Activated CD4-positive, alpha-beta T cell treated with anti-CD3 and anti-CD28 coated beads, Interleukin-2, amount 50 U/mL, for 48 hours (primary cell): ENCODE results near the gene ARMC3.

Source experiments
- DNase-seq, 2 experiments: peaks; one replicate each; pipeline ENCODE4 v3.0.0-alpha.2; 2020

Gene ARMC3

DNA sequence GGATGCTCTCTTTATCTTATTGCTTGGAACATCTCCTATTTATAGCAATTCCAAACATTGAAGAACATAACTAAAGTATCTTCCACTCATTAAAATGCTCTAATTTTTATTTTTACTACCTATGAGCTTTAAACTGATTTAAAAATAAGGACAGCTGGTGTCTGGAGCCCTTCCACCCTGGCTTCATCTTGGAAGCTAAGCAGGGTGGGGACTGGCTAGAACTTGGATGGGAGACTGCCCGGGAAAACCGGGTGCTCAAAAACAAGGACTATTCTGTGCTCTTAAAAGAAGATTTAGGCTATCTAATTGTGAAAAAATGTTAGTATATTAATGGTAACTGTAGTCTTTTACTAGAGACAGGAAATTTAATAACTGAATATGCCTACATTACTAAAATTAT lies 69.2 kb downstream of the ARMC3 start:
- DNase-seq = no peak

DNA sequence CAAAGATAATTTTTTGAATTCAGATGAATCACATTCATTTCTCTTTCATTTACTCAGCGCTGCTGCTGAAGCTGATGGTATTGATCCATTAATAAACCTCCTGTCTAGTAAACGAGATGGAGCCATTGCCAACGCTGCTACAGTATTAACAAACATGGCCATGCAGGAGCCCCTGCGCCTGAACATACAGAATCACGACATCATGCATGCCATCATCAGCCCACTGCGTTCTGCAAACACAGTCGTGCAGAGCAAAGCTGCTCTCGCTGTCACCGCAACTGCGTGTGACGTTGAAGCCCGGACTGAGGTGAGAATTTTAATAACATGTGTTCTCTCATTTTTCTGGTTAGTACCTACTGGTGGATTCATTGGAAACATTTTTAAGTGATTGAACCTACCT lies 70.2 kb downstream of the ARMC3 start:
- no peak for DNase-seq

DNA sequence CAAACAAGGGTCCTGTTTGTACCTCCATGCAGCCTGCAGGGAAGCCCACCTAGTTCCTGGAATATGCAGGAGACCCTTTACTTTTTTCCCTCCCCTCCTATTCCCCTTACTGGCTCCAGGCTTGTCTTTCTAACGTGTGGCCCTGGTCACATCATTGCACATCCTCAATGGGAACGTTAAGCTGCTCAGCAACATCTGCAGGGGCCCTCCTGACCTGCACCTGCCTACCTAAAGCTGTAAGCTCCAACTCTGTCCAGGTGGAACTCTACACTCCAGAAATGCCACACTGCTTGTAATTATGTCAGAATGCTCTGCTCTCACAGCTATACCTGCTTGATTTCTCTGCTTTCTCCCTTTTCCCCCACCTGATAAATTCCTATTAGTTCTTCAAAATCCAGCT lies 72.1 kb downstream of the ARMC3 start:
- DNase-seq = no peak

DNA sequence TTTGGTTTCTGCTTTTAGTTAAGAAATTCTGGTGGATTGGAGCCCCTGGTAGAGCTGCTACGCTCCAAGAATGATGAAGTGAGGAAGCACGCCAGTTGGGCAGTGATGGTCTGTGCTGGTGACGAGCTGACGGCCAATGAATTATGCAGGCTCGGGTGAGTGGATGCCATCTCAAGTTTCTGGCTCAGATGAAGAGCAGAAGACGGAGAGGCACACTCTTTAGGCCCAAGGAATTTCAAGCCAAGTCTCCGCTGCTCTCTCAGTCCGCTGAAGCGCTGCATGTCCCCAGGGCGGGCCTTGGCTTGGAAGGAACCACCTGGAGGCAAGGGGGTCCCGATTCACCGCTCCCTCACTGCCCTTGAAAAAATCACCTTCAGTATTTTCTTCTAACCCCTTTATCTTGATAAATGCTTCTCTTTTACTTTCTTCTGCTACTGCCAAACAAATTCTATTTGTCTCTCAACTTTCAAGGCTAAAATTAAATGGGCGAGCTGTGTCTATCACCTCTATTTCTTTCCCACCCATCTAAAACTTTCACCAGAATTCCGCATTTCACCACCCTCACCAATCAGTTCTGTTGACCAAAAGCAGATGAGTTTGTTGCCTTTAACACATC lies 74.2 kb downstream of the ARMC3 start:
- no peak for DNase-seq

DNA sequence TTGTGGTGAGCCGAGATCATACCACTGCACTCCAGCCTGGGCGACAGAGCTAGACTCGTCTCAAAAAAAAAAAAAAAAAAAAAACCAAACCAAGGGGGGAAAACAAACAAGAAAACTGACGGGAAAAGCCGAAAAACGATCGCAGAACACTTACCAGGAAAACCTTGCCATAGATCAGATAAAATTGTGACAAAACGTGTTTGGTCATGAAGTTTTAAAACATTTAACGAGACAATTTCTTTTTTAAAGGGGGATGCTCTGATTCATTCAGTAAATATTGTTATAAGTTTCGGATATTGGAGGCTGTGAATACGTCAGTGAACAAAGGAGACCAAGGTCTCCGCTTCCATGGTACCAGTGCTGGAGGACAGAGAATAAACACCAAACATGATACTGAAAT lies 77.3 kb downstream of the ARMC3 start:
- no peak for DNase-seq

DNA sequence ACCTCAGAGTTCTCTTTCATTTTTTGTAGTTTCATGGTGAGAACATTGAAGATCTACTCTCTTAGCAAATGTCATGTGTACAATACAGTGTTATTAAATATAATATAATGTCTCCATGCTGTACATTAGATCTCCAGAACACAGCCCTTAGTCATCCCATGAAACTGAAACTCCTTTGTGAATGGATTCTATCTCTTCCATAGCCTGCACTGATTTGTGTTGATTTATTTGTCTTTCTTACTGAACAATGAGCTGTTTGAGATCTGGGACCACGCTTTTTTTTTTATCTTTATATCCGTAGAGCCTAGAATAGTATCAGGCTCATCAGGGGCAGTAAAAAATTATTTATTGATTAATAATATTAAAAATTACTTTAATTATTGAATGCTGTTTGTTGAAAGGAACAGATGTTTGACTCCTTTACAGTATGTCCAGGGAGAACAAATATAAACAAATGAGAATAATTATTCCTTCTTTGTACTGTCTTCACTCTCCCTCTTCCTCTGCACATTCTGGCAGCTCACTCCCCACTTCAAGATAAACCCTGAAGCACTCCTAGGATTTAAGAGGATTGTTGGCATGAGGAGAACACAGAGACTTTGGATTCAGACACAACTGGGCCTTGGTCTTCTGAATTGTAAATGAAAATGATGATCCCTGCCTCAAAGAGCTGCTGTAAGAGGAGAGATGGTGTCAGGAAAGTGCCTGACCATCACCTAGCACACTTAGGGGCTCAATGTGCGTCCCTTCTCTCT lies 85.9 kb downstream of the ARMC3 start:
- no peak for DNase-seq

DNA sequence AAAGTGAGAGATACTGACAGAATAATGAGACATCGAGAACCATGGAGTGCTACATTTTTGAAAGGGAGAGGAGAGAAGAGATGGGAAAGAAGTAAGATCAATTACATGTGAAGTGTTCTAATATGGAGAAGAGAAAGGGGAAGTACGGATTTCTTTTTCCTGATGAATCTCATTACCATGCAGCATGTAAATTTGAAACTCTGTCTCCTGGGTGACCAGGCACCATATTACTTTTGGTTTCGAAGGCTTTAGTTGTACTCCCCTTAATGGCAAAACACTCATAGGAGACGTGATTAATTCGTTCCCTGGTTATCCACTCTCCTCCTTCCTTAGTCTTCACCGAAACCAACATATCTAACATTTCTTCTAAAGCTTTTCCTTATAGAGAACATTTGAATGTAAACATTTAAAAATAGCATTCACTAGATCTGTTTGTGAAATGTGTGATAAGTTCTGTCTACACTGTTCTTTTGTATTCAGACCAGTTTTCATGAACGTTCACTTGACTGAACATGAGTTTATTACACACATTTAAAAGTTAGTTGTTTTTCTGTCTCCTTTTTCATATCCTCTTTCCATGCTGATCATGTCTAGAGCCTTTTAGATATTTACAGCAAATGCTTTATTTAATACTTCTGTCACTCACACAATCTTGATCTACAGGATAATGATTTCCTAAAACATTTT lies 87.3 kb downstream of the ARMC3 start:
- DNase-seq = no peak

DNA sequence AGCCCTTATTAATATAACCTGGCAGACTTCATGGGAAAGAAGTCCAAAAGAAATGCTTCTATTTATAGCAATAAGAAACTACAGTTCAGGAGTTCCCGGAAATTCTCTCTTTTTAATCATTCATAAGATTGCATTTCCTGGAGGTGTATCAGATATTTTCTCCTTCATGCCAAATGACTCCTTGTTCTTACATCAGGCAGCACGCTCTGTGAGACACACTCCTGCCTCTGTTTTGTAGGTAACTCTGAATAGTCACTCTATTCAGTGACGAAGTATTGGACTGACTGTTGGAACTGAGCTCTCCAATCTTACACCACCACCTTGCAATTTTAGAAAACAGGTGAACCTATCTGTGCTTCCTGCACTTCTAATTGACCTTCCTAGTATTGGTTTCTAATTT lies 88.8 kb downstream of the ARMC3 start:
- DNase-seq = no peak

DNA sequence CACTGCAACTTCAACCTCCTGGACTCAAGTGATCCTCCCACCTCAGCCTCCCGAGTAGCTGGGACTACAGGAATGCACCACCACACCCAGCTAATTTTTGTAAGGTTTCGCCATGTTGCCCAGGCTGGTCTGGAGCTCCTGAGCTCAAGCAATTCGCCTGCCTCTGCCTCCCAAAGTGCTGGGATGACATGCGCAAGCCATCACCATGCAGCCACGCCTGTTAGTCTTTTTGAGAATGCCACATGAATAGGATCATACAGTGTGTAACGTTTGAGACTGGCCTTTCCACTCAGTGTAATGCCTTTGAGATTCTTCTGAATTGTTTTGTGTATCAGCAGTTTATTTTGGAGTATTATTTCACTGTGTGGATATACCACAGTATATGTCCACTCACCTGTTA lies 91.8 kb downstream of the ARMC3 start:
- DNase-seq = no peak

DNA sequence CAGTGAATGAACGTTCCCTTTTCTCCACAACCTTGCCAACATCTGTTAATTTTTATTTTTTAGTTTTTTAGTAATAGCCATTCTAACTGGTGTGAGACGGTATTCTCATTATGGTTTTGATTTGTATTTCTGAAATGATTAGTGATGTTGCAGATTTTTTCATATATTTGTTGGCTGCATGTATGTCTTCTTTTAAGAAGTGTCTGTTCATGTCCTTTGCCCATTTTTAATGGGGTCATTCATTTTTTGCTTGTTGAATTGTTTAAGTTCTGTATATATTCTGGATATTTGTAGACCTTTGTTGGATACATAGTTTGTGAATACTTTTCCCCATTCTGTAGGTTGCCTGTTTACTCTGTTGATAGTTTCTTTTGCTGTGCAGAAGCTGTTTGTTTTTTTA lies 93.6 kb downstream of the ARMC3 start:
- no peak for DNase-seq

DNA sequence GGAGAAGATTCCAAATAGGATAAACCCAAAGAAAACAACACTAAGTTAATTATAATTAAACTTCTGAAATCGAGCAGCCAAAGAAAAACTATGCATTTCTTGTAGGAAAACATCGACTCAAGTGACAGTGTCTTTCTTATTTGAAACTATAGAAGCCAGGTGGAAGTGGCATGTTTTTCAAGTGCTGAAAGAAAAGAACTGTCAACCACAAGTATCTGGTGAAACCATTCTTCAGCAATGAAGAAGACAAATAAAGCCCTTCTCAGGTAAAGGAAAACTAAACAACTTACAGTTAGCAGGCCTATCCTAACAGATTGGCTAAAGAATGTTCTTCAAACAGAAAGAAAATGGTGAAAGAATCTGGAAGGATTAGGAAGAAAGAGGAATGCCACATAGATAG lies 96.1 kb downstream of the ARMC3 start:
- DNase-seq = no peak

DNA sequence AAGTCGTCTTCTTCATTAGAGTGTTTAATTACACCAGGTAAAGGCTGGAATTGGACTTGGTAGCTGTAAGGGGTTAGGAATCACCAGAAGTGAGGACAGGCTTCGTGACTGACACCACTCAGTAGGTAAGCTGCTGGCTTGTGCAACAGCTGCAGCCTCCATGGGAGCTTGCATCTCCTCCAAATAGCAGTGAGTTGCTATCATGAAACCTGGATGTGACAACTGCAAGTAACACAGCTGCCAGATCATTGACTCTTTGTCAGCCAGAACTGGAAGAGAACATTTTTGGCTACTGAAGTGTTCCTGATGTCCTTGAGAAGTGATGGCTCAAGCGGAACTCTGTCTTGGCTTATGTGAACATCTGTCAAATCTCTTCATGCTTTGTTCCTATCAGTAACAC lies 103.5 kb downstream of the ARMC3 start:
- no peak for DNase-seq

DNA sequence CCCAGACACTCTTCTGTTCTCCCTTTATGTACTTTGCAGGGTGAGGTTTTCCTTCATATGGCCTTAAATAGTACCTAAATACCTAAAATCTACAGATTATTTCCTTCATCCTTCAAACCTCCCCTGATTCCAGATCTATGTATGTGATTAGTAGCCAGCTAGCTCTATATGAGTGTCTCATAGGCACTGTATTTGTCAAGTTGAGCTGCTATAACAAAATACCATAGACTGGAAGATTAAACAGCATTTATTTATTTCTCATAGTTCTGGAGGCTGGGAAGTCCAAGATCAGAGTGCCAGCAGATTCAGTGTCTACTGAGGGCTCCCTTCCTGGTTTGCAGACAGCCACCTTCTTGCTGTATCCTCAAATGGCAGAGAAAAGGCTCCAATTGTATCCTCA lies 106.9 kb downstream of the ARMC3 start:
- no peak for DNase-seq

DNA sequence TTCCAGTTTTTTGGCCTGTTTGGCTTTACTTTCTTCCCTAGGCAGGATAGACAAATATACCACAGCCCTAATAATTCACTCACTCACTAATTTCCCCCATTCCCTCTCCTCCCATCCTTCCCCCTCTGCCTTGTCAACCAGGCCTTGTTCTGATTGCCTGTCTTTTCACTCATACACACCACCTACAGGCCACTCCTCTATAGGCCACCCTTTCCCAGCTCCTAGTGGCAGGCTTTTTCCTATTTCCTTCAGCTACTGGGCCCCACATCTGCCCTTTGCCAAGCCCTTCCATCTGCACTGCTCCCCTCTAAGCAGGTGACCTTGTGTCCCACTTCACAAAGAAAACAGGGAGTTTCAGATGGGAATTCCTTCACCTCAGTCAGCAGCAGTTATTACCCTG lies 107.7 kb downstream of the ARMC3 start:
- DNase-seq = no peak

DNA sequence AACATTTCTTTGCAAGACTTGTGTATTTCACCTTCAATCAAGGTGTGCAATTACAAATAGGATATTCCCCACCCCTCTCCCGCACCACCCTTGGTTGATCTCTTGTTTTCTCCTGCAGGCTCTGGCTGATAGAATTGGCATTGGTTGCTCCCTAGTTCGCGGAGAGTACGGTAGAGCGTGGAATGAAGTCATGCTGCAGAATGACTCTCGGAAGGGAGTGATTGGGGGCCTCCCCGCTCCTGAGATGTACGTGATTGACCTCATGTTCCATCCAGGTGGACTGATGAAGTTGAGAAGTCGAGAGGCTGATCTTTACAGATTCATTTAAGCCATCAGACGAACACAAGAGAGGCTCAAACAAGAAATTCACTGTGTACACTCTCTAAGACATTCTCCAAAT lies 109.3 kb downstream of the ARMC3 start:
- no peak for DNase-seq

DNA sequence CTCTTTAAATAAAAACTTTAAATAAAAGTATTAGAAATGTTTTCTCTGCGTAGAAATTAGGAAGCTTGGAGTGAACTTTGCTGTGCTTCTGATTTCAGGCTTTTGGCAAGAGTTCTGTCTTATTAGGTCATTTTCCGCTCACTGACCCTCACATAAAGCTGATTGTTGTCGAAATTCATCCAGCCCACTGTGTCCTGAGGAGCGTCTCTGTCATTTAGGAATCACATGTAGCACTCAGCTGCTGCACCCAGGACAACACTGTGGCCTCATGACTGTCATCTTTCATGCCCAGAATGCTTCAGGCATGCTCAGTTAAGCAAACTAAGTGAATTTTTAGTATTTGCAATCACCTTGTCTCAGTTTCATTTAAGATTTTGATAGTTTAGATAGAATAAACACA lies 109.7 kb downstream of the ARMC3 start:
- DNase-seq = no peak

DNA sequence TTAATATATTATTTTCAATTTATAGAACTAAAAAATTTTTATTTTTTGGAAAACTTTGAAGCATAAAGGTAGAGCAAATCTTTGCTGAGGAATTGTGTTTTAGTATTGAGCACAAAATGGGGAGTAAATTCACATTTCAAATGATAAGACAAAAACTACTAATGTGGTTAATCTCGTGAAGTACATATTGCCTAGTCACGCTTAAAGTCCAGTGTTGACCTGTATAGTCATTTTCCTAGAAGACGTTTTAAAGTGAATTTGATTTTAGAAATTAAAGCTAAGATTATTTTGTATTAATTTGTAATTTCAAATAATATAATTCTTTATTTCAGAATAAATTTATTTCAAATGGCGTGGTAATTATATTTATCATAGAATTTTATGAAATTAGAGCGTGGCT lies 110.3 kb downstream of the ARMC3 start:
- no peak for DNase-seq

DNA sequence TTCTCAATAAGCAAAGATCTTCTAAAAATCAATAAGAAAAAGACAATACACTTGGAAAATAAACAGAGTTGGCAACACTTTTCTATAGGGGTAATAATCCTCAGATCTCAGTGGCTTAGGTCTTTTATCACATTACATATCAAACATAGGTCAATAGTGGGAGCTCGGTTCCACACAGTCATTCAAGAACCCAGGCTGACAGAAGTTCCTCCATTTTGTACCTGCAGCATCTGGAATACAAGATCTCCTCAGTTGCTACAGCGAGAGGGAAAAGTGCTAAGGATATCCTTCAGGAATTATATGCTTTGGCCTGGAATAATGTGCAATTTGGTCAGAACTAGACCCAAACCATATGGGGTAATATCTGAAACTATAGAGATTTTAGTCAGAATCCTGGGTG lies 112.1 kb downstream of the ARMC3 start:
- no peak for DNase-seq

DNA sequence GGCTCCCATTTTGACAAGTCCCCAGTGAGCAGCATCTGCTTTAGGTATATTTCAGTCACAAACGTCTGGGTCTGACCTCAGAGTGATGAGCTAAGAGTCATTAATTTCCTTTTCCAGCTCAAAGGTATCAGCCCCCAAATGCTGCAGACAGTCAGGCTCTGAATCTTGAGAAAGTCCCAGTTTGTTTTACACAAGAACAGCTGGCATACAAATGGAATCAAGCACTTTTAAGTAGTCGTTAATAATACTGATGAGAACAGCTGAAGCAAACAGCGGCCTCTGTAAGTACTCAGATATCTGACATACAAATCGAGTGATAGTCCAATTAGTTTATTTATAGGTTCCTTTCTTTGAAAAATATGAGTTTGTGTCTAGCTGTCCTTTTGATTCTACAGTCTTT lies 118.2 kb downstream of the ARMC3 start:
- no peak for DNase-seq

DNA sequence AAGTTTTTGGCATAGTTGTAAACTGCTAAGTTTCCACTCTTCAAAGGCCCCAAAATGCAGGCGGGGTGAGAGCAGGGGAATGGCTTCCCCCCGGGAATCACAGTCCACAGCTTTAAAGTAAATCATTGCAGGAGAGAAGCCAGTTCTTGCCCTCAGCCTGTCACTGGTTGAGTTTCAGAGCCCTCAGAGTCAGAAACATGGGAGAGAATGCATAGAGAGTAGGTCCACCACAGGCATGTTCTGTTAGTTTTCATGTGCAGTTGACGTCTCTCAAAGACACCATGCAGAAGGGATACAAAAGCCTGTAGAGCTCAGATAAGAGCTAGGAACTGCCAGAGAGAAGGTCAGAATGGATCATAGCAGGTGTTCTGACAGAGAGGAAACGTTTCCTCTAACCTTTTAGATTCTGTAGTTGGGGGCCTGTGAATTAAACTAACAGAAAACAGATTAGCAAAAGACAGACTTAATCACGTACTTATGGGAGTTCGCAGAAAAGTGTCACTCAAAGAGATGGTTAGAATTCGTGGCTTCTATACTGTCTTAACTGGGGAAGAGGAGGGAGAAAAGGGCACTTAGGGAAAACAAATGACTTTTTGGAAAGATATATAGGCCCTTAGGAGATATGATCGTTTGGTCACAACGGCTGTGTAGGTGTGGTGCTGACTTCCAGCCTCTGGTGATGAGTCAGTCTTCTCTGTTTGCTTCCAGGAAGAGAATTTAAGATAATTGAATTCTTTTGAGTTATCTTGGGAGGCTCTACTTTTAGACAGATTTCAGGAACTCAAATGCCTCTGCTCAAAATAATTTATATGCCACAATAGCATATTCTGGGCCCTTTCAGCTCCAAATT lies 119.6 kb downstream of the ARMC3 start:
- no peak for DNase-seq

DNA sequence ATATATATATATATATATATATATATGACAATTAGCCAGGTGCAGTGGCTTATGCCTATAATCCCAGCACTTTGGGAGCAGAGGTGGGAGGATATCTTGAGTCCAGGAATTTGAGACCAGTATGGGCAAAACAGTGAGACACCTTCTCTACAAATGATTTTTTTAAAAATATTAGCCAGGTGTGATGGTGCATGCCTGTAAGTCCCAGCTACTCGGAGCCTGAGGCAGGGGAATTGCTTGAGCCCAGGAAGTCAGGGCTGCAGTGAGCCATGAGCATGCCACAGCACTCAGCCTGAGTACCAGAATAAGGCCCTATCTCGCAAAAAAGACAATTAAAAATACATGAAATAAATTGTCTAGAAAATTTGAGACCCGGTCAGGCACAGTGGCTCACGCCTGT lies 120.3 kb downstream of the ARMC3 start:
- DNase-seq = no peak

DNA sequence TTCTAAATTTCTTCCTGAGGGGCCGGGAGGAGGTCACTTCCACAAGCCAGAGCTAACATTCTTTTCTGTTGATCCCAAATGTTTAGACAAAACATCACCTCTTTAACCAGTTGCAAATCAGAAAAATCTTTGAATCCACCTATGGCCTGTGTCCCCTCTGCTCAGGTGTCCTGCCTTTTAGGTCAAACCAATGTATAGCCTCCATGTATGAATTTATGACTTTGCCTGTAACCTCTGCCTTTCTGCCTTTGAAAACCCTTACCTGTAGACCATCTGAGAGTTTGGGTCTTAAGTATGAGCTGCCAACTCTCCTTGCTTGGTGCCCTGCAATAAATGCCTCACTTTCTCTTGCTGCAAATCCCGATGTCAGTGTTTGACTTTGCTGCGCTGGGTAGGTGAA lies 123.4 kb downstream of the ARMC3 start:
- no peak for DNase-seq

DNA sequence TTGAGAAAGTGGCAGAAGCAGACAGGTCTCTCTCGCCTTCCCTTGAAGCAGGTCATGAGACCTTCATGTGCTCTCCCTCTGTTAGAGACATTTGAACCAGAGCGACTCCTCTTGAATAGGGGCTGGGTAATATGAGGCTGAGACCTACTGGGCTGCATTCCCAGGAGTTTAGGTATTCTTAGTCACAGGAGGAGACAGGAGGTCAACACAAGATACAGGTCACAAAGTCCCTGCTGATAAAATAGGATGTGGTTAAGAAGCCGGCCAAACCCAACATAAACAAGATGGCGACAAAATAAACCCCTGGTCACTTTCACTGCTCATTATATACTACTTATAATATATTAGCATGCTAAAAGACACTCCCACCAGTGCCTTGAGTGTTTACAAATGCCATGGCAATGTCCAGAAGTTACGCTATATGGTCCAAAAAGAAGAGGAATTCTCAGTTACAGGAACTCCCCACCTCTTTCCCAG lies 124.0 kb downstream of the ARMC3 start:
- DNase-seq = no peak
